ENCODE measurements around the gene STAT5A.
"Not testable (repeated sequence)": the region's sequence is repeated elsewhere in the genome, so short reads cannot be mapped to it uniquely, and the experiment has no call there.

The STAT5A gene

DNA sequence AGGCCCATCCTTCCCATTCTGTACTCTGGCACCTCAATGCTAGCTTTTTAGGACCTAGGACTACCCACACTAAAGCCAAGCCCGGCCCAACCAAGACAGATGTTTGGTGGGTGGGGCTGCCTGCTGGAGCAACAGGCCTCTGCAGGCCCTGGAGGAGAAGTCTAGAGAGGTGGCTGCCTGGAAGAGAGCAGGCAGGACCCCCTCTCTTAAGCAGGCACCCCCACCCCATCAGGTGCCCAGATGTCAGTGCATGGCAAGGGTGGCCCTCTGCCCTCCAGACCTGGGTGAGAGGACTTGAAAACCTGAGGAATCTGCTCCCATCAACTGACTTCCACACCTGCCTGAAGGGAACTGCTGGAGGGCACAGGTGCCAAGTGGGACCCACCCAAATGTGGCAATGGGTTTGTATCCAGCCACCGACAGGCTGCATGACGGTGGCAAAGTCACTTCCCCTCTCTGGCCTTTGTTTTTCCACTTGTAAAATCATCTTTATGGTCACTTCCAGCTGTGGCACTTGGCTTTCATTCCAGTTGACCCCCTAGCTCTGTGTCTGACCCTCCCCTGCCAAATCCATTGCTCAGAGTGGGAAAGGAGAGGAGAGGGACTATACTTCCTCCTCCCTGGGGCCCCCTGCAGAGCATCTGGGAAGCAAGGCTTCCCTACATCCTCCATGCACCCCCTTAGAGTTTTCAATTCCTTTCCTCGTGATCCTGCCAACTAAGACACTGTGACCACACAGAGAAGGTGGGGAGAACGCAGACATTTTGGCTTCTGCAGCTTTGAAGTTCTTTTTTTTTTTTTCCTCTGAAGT is 1.7 kb upstream of the STAT5A start:
- DNase-seq, result peak; percentile 30

DNA sequence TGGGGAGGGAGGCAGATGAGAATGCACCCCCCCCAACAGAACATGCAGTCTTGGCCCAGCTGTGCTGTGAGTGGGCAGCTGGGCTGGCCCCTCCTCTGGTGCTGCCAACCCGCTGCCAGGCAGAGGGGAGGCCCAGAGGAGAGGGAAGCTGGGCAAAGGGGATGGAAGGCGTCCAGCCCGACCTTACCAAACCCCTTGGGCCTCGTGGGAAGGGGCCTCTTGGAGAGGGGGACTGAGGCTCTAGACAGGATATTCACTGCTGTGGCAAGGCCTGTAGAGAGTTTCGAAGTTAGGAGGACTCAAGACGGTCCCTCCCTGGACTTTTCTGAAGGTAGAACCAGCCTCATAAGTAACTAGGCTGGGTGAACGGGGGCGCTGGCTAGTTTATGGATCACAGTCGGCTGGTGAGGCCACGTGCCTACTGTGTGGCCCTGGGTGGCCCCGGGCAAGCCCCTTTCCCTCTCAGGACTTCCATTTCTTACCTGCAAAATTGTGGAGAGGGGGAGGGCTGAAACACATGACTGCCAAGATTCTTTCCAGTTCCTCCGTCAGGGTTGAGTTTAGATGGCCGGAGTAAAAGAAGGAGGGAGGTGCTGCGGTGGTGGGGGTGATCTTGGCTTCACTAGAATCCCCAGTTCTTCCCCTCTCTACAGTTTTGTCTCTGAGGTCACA is 857 bp upstream of the STAT5A start:
- DNase-seq, result peak; percentile 67

DNA sequence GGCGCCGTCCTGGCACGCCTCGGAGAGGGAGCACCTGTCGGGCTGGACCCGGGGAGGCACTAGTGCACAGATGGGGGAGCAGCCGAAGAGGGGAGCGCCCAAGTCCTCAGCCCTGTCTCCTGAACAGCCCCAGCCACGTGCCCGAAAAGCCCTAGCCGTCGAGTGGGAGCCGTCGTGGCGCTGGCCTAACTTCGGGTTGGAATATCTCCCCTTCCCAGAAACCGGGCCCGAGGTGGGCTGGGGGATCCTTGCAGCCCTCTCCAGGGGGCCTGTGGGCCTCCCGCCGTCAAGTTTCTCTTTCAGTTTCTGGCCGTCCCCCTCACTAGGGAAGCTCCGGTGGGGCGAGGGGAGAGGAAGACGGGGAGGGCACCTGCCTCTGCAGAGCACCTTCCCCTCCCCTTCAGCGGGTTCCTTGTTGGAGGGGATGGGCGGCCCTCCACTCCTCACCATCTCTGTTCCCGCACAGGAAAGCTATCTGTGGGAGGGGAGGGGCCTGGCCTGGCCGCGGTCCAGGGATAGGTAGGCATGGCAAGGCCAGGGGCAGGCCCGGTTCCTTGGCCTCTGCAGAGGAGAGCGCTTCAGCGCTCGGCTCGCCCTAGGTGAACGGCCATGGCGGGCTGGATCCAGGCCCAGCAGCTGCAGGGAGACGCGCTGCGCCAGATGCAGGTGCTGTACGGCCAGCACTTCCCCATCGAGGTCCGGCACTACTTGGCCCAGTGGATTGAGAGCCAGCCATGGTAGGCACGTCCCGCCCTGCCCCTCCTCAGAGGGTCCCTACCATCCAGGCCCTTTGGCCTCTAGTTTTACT is 709 bp downstream of the STAT5A start:
- DNase-seq, result peak; percentile 74

DNA sequence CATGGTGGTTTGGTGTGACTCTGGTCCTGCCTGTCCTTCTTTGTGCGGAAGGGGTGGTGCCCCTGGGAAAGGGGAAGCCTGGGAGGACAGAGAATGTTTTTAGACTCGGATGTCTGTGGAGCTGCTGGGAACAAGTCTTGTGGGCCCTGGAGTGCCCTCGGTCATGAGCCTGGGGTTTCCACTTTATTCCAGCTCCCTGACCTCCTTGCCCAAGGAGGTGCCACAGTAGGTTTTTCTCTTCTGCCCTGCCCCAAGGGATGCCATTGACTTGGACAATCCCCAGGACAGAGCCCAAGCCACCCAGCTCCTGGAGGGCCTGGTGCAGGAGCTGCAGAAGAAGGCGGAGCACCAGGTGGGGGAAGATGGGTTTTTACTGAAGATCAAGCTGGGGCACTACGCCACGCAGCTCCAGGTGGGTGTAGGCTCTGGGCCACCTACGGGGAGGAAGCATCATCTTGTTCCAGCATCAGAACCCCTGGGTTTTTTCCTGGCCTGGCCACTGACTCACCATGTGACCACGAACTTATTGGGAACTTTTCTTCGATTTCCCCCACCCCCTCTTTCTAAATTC is 1.4 kb downstream of the STAT5A start:
- DNase-seq, result peak; percentile 78

DNA sequence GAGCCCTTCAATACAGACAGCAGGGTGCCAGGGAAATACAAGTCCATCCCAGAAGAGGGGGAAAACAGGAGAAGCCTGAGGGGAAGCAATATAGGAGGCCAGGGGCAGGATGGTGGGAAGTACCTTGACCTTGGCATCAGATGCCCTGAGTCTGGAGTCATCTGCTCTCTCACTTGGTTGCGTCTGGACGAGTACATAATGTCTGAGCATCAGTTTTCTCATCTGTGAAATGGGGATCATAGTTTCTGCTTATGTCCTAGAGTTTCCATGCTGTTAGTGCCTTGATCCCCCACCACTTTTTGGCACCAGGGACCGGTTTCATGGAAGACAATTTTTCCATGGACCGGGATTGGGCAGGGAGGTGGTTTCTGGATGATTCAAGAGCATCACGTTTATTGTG is 2.3 kb downstream of the STAT5A start:
- no peak for DNase-seq

DNA sequence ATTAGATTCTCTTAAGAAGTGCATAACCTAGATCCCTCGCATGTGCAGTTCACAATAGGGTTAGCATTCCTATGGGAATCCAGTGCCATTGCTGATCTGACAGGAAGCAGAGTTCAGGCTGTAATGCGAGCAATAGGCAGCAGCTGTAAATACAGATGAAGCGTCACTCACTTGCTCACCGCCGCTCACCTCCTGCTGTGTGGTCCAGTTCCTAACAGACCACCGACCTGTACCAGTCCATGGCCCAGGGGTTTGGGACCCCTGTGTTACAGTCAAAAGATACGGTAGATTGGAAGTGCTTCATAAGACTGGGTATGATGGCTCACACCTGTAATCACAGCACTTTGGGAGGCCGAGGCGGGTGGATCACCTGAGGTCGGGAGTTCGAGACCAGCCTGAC is 2.8 kb downstream of the STAT5A start:
- DNase-seq, result no peak

DNA sequence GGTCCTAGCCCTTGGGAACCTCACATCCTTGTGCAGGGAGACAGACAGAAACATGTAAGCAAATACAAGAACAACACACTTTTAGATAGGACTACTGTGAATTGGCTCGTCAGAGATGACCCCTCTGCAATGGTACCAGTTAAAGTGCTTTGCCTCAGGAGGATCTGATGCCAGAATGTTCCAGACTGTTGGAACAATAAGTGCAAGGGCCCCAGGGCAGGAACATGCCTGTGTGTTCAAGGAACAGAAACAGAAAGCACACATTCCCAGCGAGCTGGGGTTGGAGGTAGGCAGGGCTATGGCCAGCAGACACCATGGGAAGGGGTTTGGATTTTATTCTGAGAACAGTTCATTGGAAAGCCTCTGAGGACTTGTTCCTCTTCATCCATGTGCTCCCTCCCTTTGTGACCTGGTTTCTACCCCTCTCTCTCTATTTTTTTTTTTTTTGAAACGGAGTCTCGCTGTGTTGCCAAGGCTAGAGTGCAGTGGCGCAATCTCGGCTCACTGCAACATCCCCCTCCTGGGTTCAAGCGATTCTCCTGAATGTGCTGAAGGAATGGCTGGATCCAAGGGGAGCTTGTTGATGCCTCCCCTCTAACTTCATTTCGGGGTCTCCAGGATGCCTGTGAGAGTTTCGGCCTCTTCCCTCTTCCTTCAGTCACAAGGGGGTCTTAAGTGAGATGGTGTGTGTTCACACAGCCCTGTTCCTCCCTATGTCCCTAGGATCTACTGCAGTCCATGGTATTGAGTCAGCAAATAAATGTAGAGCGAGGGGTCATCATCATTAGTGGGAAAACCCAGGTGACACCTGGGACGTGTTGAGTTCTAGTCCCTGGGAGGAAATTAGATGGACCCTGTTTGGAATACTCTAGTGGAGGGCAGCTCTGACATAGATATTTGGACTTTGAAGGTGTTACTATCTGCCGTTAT is 6.4 kb downstream of the STAT5A start:
- no peak for DNase-seq

DNA sequence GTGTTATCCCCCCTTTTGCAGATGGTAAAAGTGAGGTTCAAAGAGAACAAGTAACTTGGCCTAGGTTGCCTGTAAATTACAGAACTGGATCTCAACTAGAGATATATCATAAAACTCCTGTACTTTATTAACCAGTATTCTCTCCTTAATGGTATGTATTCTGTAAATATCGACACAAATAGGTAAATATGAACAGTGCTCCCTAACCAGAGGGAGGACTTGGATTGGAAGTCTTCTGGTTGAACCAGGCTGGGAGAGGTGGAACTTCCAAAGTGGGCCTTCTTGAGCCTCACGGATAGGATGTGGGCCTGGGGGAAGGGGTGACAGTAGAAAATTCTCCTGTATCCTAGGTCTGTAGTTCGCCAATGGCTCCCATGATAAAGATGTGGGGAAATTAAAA is 7.7 kb downstream of the STAT5A start:
- no peak for DNase-seq

DNA sequence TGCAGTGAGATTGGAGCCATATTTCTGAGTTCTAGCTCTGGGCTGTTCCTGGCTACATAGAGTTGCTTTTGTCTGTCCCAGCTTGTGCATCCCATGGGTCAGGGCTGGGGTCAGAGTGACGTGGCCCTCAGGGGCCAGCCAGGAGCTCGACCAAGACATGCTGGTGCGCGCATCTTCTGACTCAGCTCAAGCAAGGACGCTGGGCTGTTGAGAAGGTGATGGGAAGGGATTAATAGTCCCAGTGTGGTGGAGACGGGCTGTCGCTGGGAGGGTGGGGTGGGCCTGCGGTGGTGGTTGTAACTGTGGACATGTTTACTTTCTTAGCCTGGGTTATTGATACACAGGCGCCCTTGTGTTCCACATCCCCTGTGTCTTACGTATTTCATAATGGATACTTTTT is 9.5 kb downstream of the STAT5A start:
- not testable (repeated sequence) for DNase-seq

DNA sequence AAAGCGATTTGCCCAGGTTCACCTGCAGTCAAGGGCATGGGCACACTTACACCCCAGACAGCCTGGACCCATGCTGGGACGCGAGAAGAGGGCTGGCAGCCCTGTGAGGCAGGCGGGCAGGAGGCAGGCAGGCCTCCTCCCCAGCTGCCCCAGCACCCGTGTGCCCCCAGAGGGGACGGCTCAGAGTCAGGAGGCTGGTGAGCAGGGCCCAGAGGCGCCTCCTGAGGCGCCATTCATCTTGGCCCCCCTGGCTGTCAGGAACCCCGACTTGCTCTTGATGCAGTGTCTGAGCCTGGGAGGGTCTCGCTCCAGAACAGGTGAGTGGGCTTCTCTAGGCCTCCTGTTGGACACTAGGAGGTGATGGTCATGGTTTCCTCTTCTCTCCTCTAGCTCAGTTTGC is 11.1 kb downstream of the STAT5A start:
- DNase-seq, result not testable (repeated sequence)

DNA sequence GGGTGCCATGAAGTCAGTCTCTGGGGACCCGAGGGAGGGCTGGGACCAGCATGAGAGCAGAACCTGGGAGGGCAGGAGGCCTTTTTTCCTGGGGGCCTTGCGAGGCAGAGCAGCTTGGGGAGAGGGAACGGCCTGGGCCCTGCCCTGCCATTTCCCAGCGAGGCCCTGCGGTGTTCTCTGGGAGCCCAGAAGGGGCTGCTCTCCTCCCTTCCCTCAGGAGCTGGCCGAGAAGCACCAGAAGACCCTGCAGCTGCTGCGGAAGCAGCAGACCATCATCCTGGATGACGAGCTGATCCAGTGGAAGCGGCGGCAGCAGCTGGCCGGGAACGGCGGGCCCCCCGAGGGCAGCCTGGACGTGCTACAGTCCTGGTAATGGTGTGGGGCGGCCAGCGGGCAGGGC is 11.6 kb downstream of the STAT5A start:
- DNase-seq, result not testable (repeated sequence)

DNA sequence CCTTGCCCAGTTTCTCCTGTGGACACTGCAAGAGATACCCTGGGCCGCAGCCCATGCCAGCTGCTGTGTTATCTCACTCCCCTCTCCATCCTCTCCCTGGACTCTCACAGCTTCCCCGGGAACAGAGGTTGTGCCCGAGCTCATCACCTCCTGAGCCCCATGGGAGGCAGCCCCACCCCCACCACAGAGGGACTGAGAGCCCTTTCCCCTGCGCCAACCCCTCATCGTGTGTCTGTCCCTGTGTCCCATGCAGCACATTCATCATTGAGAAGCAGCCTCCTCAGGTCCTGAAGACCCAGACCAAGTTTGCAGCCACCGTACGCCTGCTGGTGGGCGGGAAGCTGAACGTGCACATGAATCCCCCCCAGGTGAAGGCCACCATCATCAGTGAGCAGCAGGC is 12.7 kb downstream of the STAT5A start:
- DNase-seq, result no peak

DNA sequence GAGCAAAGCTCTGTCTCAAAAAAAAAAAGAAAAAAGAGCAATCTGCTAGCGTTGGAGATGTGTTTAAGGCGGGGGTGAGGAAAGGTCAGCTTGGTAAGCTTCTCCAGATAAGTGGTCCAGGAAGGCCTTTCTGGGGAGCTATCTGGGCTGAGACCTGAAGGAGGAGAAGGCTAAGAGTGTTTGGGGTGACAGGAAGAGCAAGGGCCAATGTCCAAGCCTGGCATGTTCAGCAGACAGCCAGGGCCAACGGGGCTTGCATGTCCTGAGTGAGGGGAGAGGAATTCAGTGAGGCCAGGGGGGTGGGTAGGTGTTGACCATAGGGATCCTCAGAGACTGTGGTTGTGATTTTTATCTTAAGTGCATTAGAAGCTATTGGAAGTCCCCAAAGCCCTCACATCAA is 15.4 kb downstream of the STAT5A start:
- no peak for DNase-seq

DNA sequence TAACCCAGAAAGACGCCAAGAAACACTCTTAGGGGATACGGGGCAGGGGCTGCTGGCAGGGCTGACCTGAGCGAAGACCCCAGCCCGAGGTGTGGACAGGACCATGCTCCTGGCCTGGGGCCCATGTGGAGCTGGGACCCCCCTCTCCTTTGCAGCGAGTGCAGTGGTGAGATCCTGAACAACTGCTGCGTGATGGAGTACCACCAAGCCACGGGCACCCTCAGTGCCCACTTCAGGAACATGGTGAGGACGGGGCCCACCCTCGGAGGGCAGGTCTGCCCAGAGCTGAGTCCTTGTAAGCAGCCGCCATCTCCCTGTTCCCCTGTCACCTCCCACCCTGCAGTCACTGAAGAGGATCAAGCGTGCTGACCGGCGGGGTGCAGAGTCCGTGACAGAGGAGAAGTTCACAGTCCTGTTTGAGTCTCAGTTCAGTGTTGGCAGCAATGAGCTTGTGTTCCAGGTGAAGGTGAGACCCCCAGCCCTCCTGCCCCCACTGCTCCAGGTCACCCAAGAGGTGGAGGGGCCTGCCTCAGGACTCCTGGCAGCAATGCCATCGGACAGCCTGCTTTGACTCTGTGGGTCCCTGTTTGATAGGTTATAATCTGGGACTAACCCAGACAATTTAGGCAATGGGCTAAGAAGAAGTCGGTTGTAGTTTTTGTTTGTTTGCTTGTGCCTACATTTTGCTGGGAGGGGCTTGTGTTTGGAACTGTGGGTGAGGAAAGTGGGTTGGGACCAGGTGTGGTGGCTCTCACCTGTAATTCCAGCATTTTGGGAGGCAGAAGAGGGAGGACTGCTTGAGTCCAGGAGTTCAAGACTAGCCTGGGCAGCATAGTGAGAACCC is 16.1 kb downstream of the STAT5A start:
- DNase-seq, result no peak

DNA sequence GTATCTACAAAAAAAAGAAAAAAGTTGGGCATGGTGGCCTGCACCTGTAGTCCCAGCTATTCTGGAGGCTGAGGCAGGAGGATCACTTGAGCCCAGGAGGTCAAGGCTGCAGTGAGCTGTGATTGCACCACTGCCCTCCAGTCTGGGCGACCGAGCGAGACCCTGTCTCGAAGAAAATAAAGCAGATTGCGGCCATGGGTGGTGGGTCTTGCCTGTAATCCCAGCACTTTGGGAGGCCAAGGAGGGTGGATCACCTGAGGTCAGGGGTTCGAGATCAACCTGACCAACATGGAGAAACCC is 16.7 kb downstream of the STAT5A start:
- DNase-seq, result not testable (repeated sequence)

DNA sequence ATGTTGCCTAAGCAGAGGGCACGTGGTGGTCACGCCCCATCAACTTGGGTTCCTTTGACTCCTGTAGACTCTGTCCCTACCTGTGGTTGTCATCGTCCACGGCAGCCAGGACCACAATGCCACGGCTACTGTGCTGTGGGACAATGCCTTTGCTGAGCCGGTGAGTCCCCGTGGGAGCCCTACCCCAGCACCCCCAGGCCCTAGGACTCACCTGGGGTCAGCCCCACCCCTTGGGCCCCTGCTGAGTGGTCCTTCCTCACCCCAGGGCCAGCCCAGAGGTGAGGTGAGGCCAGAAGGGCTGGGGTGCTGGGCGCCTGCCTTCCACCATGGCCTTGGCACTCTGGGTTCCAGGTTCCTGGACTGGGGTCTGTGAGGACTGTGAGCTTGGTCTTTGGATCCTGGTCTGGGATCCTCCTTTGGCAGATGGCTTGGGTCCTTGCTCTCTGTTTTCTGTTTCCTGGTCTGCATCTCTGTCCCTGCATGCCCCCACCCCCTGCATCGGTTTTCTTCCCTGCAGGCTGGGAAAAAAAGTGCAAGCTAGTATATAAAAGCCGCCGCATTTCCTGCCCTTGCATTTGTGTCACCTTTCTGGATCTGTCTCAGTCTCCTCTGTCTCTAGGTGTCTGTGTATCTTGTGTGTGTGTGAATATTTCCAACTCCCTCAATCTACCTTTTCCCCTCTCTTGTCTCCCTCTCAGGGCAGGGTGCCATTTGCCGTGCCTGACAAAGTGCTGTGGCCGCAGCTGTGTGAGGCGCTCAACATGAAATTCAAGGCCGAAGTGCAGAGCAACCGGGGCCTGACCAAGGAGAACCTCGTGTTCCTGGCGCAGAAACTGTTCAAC is 17.5 kb downstream of the STAT5A start:
- no peak for DNase-seq

DNA sequence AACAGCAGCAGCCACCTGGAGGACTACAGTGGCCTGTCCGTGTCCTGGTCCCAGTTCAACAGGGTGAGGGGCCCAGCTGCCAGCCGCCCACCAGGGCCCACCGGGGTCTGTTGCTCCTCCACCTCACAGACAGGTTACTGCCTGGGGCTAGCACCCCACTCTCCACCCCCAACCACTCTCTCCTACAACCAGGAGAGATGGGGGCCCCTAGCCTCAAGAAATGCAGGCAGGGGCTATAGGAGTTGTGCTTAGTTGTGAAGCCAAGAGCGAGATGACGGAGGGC is 18.0 kb downstream of the STAT5A start:
- no peak for DNase-seq

DNA sequence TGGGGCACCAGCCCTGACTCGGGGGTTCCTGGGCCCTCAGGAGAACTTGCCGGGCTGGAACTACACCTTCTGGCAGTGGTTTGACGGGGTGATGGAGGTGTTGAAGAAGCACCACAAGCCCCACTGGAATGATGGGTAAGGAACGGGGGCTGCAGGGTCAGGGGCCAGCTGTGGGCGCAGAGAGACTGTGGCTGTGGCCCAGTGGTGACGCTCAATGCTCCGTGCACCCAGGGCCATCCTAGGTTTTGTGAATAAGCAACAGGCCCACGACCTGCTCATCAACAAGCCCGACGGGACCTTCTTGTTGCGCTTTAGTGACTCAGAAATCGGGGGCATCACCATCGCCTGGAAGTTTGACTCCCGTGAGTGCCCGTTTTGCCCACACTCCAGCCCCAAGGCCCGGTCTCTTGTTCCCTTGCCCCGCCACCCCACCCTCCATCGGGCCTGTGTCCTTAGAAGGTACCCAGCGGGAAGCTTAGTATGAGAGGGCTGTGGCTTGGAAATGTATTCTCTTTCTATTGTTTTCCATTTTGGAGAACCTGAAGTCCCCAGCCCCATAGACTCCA is 19.1 kb downstream of the STAT5A start:
- no peak for DNase-seq

DNA sequence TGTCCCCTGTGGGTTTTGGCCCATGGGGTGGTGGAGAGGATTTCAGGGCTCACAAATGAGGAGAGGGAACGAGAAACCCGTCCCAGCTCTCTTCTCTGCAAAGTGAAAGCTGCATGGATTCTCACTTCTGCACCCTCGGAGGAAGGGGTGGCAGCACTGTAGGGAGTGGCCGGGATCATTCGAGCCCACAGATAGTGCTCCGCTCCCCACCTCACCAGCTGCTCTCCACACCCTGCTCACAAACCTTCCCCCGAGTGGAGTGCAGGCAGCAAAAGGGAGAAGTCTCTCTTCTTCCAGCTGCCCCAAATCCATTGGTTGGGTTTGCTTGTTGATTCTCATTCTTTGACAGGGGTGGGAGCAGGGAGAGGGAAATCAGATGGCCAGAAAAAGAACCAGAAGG is 20.1 kb downstream of the STAT5A start:
- DNase-seq, result no peak

DNA sequence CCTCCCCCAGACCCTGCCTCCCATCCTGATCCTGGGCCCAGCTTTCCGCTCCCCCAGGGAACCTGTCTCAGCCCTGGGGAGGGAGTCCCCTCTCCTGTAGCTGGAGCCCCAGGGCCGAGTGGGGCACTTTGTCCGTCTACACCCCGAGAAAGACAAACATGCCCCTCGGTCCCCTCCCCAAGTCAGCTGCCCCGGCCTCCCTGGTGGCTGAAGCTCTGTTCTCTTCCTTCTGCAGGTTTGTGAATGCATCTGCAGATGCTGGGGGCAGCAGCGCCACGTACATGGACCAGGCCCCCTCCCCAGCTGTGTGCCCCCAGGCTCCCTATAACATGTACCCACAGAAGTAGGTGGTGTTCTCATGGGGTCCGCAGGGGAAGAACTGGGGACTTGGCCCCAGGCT is 20.8 kb downstream of the STAT5A start:
- no peak for DNase-seq
